ENCODE results near the gene PI3. TPM values are rescaled to one million over a fixed set of nuclear protein-coding genes. Genes with fewer than 3 reads are reported as not detected.

PI3 gene
- total and polyA plus RNA-seq, 2 donors (not counting 1 experiment from before 2014, with no cell fraction given), result not detected

- Histone ChIP-seq H3K4me3 (replicated peaks in 1 of 4; ENCODE audit: control extremely low read depth in 1 of 4, insufficient read depth in 1 of 4, low read depth in 3 of 4, low read length in 4 of 4) (no peak overlapping the region), H3K27me3 (ENCODE audit: control insufficient read depth, insufficient read depth, low read length) (no peaks in the 10 kb centered on the region), H3K4me1 (ENCODE audit: control insufficient read depth, extremely low read depth, insufficient read depth, low read length) (no peaks in the 10 kb centered on the region), H2AFZ (ENCODE audit: low read length) (no peak overlapping the region), H3K9ac (ENCODE audit: insufficient read depth, low read length) (no peak overlapping the region), H3K36me3 (ENCODE audit: control insufficient read depth, insufficient read depth, low read length) (no peaks in the 10 kb centered on the region), H3K4me2 (ENCODE audit: extremely low read depth, insufficient read depth, low read length) (no peak overlapping the region), H3K79me2 (ENCODE audit: control insufficient read depth, insufficient read depth, low read length) (no peaks in the 10 kb centered on the region), H3K9me3 (ENCODE audit: control insufficient read depth, insufficient read depth, low read depth, low read length) (no peaks in the 10 kb centered on the region), H4K20me1 (ENCODE audit: control insufficient read depth, extremely low read depth, insufficient read depth, low read length) (no peaks in the 10 kb centered on the region), H3K27ac (ENCODE audit: insufficient read depth, low read length) (no peak overlapping the region)
- no peak for DNase-seq (ENCODE audit: low read depth in 2 of 2)
- no peak for TF ChIP-seq EZH2 (IDR thresholded peaks at IDR 0.05; ENCODE audit: low read length, missing control alignments)
- no peak for TF ChIP-seq CTCF (conservative IDR thresholded peaks at IDR 0.05 in 1 of 2, IDR thresholded peaks at IDR 0.05 in 1 of 2; ENCODE audit: low read depth in 1 of 2, low read length in 2 of 2)
Observed at GRCh38 chr20:45209924-45210323, 35.2 kb downstream of the PI3 start.

GRCh38 chr20:45211569-45212474 lies 37.1 kb downstream of the PI3 start:
- Histone ChIP-seq H3K9ac (ENCODE audit: insufficient read depth, low read length) (no peak overlapping the region), H4K20me1 (ENCODE audit: control insufficient read depth, extremely low read depth, insufficient read depth, low read length) (no peaks in the 10 kb centered on the region), H2AFZ (ENCODE audit: low read length) (no peak overlapping the region), H3K4me3 (replicated peaks in 1 of 4; ENCODE audit: control extremely low read depth in 1 of 4, insufficient read depth in 1 of 4, low read depth in 3 of 4, low read length in 4 of 4) (no peak overlapping the region), H3K79me2 (ENCODE audit: control insufficient read depth, insufficient read depth, low read length) (no peaks in the 10 kb centered on the region), H3K4me2 (ENCODE audit: extremely low read depth, insufficient read depth, low read length) (no peak overlapping the region), H3K36me3 (ENCODE audit: control insufficient read depth, insufficient read depth, low read length) (no peaks in the 10 kb centered on the region), H3K27me3 (ENCODE audit: control insufficient read depth, insufficient read depth, low read length) (no peaks in the 10 kb centered on the region), H3K9me3 (ENCODE audit: control insufficient read depth, insufficient read depth, low read depth, low read length) (no peaks in the 10 kb centered on the region), H3K27ac (ENCODE audit: insufficient read depth, low read length) (no peak overlapping the region), H3K4me1 (ENCODE audit: control insufficient read depth, extremely low read depth, insufficient read depth, low read length) (no peaks in the 10 kb centered on the region)
- no peak for TF ChIP-seq EZH2 (IDR thresholded peaks at IDR 0.05; ENCODE audit: low read length, missing control alignments)
- TF ChIP-seq CTCF (conservative IDR thresholded peaks at IDR 0.05 in 1 of 2, IDR thresholded peaks at IDR 0.05 in 1 of 2; ENCODE audit: low read depth in 1 of 2, low read length in 2 of 2), result no peak
- DNase-seq (ENCODE audit: low read depth in 2 of 2), result no peak

GRCh38 chr20:45212836-45213235 lies 38.1 kb downstream of the PI3 start:
- TF ChIP-seq CTCF (conservative IDR thresholded peaks at IDR 0.05 in 1 of 2, IDR thresholded peaks at IDR 0.05 in 1 of 2; ENCODE audit: low read depth in 1 of 2, low read length in 2 of 2), result no peak
- Histone ChIP-seq H3K27ac (ENCODE audit: insufficient read depth, low read length) (no peak overlapping the region), H3K36me3 (ENCODE audit: control insufficient read depth, insufficient read depth, low read length) (no peaks in the 10 kb centered on the region), H4K20me1 (ENCODE audit: control insufficient read depth, extremely low read depth, insufficient read depth, low read length) (no peaks in the 10 kb centered on the region), H3K4me1 (ENCODE audit: control insufficient read depth, extremely low read depth, insufficient read depth, low read length) (no peaks in the 10 kb centered on the region), H3K4me3 (replicated peaks in 1 of 4; ENCODE audit: control extremely low read depth in 1 of 4, insufficient read depth in 1 of 4, low read depth in 3 of 4, low read length in 4 of 4) (no peak overlapping the region), H3K9ac (ENCODE audit: insufficient read depth, low read length) (no peak overlapping the region), H2AFZ (ENCODE audit: low read length) (no peak overlapping the region), H3K79me2 (ENCODE audit: control insufficient read depth, insufficient read depth, low read length) (no peaks in the 10 kb centered on the region), H3K4me2 (ENCODE audit: extremely low read depth, insufficient read depth, low read length) (no peak overlapping the region), H3K9me3 (ENCODE audit: control insufficient read depth, insufficient read depth, low read depth, low read length) (no peaks in the 10 kb centered on the region), H3K27me3 (ENCODE audit: control insufficient read depth, insufficient read depth, low read length) (no peaks in the 10 kb centered on the region)
- DNase-seq (ENCODE audit: low read depth in 2 of 2), result no peak

Measured in fibroblast of lung (primary cell).